HepG2 (cell line): ENCODE measurements around the gene JMJD6. TPM values are rescaled to one million over a fixed set of nuclear protein-coding genes. Genes with fewer than 3 reads are reported as not detected.
A peak's percentile ranks its signal among the peaks of the same experiment; 100 is the strongest.

Source experiments
- ARID4A ChIP-seq: sonication (generic); formaldehyde crosslinking; IDR thresholded peaks from 2 replicates; pipeline ENCODE4 v1.5.0; 2020; ENCODE audit warnings: mild to moderate bottlenecking, missing genetic modification reagents, borderline replicate concordance
- CTCF ChIP-seq: sonication (generic); formaldehyde crosslinking; IDR thresholded peaks from 2 replicates; pipeline ENCODE4 v1.5.0; 2020; ENCODE audit warnings: mild to moderate bottlenecking, missing genetic modification reagents, moderate library complexity
- ETV5 ChIP-seq: IDR thresholded peaks from 2 replicates; pipeline ENCODE4 v1.6.1; 2018; ENCODE audit warnings: missing biosample characterization, missing genetic modification reagents, inconsistent platforms, borderline replicate concordance
- HNRNPL ChIP-seq: fragments of 200-400 bp; formaldehyde crosslinking; IDR thresholded peaks from 2 replicates; pipeline ENCODE4 v1.6.1; 2017; ENCODE audit warnings: mild to moderate bottlenecking, low read depth, low read length
- PITX1 ChIP-seq: sonication (generic); formaldehyde crosslinking; IDR thresholded peaks from 2 replicates; pipeline ENCODE4 v1.5.1; 2020; ENCODE audit warnings: mild to moderate bottlenecking, missing genetic modification reagents
- PRMT3 ChIP-seq: sonication (generic); formaldehyde crosslinking; IDR thresholded peaks from 2 replicates; pipeline ENCODE4 v1.8.1; 2022; ENCODE audit warnings: low read depth, mild to moderate bottlenecking, moderate library complexity, missing genetic modification reagents, borderline replicate concordance
- SIX1 ChIP-seq: sonication (generic); formaldehyde crosslinking; IDR thresholded peaks from 2 replicates; pipeline ENCODE4 v1.4.0; 2020; ENCODE audit warnings: missing genetic modification reagents, borderline replicate concordance
- SNAPC2 ChIP-seq: sonication (generic); formaldehyde crosslinking; IDR thresholded peaks from 2 replicates; pipeline ENCODE4 v1.8.1; 2022; ENCODE audit warnings: mild to moderate bottlenecking, missing genetic modification reagents
- SOX5 ChIP-seq: IDR thresholded peaks from 2 replicates; pipeline ENCODE4 v1.6.1; 2016; ENCODE audit warnings: borderline replicate concordance
- SPEN ChIP-seq: sonication (generic); formaldehyde crosslinking; IDR thresholded peaks from 2 replicates; pipeline ENCODE4 v1.5.1; 2020; ENCODE audit warnings: low read depth, mild to moderate bottlenecking, missing genetic modification reagents
- SRF ChIP-seq: IDR thresholded peaks from 2 replicates; pipeline ENCODE4 v1.6.1; 2011; ENCODE audit warnings: mild to moderate bottlenecking, low read depth, low read length, moderate library complexity
- TOPORS ChIP-seq: sonication (generic); formaldehyde crosslinking; IDR thresholded peaks from 2 replicates; pipeline ENCODE4 v1.8.0; 2023; ENCODE audit warnings: mild to moderate bottlenecking, missing genetic modification reagents
- TSC22D2 ChIP-seq: sonication (generic); formaldehyde crosslinking; IDR thresholded peaks from 2 replicates; pipeline ENCODE4 v1.5.1; 2020; ENCODE audit warnings: missing genetic modification reagents, mild to moderate bottlenecking, borderline replicate concordance
- U2AF1 ChIP-seq: fragments of 200-400 bp; formaldehyde crosslinking; optimal IDR thresholded peaks from 2 replicates; pipeline ENCODE3; 2017; ENCODE audit warnings: mild to moderate bottlenecking, low read depth, low read length
- ZBTB1 ChIP-seq: sonication (generic); formaldehyde crosslinking; IDR thresholded peaks from 2 replicates; pipeline ENCODE4 v1.4.0; 2020; ENCODE audit warnings: missing genetic modification reagents, borderline replicate concordance
- ZNF382 ChIP-seq: sonication (generic); formaldehyde crosslinking; IDR thresholded peaks from 2 replicates; pipeline ENCODE4 v1.5.0; 2020; ENCODE audit warnings: missing genetic modification reagents, mild to moderate bottlenecking, borderline replicate concordance
- ZNF567 ChIP-seq: sonication (generic); formaldehyde crosslinking; IDR thresholded peaks from 2 replicates; pipeline ENCODE4 v1.8.1; 2023; ENCODE audit warnings: mild to moderate bottlenecking, missing genetic modification reagents, borderline replicate concordance
- ZNF644 ChIP-seq: IDR thresholded peaks from 2 replicates; pipeline ENCODE4 v1.6.1; 2016; ENCODE audit warnings: low read depth
- ZNF687 ChIP-seq: sonication (generic); formaldehyde crosslinking; IDR thresholded peaks from 2 replicates; pipeline ENCODE4 v1.5.1; 2020; ENCODE audit warnings: mild to moderate bottlenecking, missing genetic modification reagents, moderate library complexity
- ZNF703 ChIP-seq: sonication (generic); formaldehyde crosslinking; IDR thresholded peaks from 2 replicates; pipeline ENCODE4 v1.5.1; 2020; ENCODE audit warnings: missing genetic modification reagents, mild to moderate bottlenecking, moderate library complexity, borderline replicate concordance
- polyA plus RNA-seq, 8 experiments: library from polyadenylated mRNA; depleted of rRNA in 3 of 8; stranded (reverse) in 7 of 8; unstranded in 1 of 8; fragments of >200 nt; fragmentation: Illumina TruSeq in 4 of 8; extraction: Trizol in 4 of 8; gene quantifications; 2 replicates each; pipeline versions ENCODE4 v1.2.1 to v1.2.3, GENCODE V29; 2011 to 2016; ENCODE audit warnings: low read depth in 4 of 8, missing spikeins in 1 of 8, mixed read lengths in 1 of 8; ENCODE audit not compliant: insufficient read depth in 1 of 8
- total RNA-seq, 5 experiments: library from RNA; depleted of rRNA; stranded (reverse); fragments of >200 nt; fragmentation: Illumina TruSeq; extraction: Trizol; gene quantifications; 2 replicates each; pipeline ENCODE4 v1.2.3, GENCODE V29; 2016; ENCODE audit warnings: low read depth in 1 of 5

JMJD6 gene
- total and polyA plus RNA-seq, 2 of the 13 experiments (the other 11 are each of a cell fraction or from before 2014, with no cell fraction given) = 33.6 to 41.0 TPM

GRCh38 chr17:76701471-76701967 lies 24.9 kb downstream of the JMJD6 start (continued):
- peak; percentile 4 for TF ChIP-seq ZNF687 (CRISPR knock-in tag)
- 0 out of 2 replicates have a peak, but pooled peaks have one; percentile 11 for TF ChIP-seq ZNF567
- no peak for TF ChIP-seq PRMT3 (CRISPR knock-in tag)
- peak; percentile 53; the same call in 1 of the 2 replicates for TF ChIP-seq ETV5 (CRISPR knock-in tag)
- no peak for TF ChIP-seq ZNF703
- 0 out of 2 replicates have a peak, but pooled peaks have one; percentile 26 for TF ChIP-seq HNRNPL
- TF ChIP-seq CTCF (CRISPR knock-in tag) = no peak
- no peak for TF ChIP-seq ZBTB1 (CRISPR knock-in tag)
- no peak for TF ChIP-seq TSC22D2 (CRISPR knock-in tag)
- TF ChIP-seq PITX1 (CRISPR knock-in tag) = peak; percentile 26
- peak; percentile 63; the same call in 1 of the 2 replicates for TF ChIP-seq SPEN (CRISPR knock-in tag)
- TF ChIP-seq SIX1 (CRISPR knock-in tag) = no peak
- TF ChIP-seq TOPORS (CRISPR knock-in tag) = no peak
- TF ChIP-seq SRF = no peak
- TF ChIP-seq ARID4A (CRISPR knock-in tag) = peak; percentile 18; the same call in 1 of the 2 replicates
- peak; percentile 77; the same call in 1 of the 2 replicates for TF ChIP-seq SNAPC2
- TF ChIP-seq SOX5 (CRISPR knock-in tag) = peak; percentile 62; the same call in 1 of the 2 replicates
- no peak for TF ChIP-seq U2AF1
- TF ChIP-seq ZNF382 = no peak
- TF ChIP-seq ZNF644 (CRISPR knock-in tag) = no peak
